Stimulated activated CD4-positive, alpha-beta T cell treated with anti-CD3 and anti-CD28 coated beads, Interleukin-15, amount 100 ng/mL, for 48 hours (primary cell): ENCODE data around the gene LDLRAD4.
"Not testable (repeated sequence)": the region's sequence is repeated elsewhere in the genome, so short reads cannot be mapped to it uniquely, and the experiment has no call there.

Source experiments
- DNase-seq, 2 donors: peaks; one replicate each; pipeline ENCODE4 v3.0.0-alpha.2; 2020; ENCODE audit warnings: low read depth in 2 of 2

Gene LDLRAD4

DNA sequence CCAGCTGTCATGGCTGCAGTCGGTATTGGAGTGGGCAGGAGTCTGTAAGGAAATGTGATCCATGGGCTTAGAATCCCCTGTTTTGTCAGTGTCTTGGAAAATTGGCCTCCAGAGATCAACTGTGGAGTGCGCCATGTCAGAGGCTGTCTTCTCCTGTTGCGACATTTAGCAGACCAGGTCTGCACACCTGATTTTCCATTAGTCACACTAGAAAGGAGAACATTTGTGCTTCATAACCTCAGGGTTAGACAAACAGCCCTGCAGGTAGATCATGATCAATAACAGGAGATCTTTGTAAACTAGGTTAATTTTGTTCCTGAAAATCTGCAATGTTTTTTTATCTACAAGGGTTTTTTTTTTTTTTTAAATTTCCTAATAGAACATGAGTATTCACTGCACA is 28.0 kb downstream of the LDLRAD4 start:
- DNase-seq, result no peak

DNA sequence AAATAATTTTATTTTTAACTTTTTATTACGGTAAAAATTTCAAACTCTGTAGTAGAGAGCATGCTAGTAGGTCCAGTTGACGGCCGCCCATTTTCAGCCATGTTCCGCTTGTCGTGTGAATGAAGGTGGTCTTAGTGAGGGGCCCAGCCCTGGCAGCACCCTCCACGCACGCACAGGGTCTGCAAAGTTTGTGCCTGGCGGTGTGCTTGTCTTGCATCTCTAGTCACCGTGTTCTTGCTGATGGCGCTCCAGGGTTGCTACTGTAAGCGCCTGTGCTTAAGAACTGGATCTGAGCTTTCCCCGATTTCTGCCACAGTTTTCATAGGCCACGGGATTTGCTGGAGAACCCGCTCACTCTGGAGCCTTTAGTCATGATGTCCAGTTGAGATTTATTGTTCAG is 28.9 kb downstream of the LDLRAD4 start:
- no peak for DNase-seq

DNA sequence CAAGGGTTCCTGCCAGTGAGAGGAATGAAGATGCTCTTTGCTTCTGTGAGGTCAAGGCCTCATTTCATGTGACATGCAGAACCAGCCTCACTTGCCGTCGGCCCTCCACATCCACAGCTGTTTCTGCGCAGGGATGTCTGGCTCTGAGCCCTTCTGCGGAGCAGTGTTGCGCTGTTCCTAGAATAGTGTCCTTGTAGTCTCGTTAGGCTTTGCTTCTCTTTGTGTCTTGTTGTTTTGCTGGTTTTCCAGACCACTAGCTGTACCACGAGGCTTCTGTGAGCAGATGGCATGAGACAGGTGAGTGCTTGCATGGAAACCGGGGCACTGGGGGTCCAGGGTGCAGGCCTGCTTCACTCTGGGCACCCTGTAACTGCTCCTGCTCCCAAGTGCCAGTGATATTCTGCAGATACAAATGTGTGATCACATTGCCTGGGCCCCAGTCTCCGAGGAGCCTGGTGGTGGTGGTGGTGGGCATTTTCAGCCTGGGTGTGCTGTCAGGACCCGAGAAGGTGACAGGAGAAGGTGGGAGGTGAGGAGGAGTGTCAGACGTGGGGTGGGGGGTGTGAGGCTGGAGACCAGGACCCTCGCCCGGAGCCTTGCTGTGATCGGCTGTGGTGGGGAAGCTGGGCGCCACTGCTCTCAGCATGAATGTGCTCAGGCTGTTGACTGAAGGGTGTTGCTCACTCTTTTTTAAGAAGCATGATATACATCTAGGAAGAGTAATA is 34.3 kb downstream of the LDLRAD4 start:
- DNase-seq, result no peak

DNA sequence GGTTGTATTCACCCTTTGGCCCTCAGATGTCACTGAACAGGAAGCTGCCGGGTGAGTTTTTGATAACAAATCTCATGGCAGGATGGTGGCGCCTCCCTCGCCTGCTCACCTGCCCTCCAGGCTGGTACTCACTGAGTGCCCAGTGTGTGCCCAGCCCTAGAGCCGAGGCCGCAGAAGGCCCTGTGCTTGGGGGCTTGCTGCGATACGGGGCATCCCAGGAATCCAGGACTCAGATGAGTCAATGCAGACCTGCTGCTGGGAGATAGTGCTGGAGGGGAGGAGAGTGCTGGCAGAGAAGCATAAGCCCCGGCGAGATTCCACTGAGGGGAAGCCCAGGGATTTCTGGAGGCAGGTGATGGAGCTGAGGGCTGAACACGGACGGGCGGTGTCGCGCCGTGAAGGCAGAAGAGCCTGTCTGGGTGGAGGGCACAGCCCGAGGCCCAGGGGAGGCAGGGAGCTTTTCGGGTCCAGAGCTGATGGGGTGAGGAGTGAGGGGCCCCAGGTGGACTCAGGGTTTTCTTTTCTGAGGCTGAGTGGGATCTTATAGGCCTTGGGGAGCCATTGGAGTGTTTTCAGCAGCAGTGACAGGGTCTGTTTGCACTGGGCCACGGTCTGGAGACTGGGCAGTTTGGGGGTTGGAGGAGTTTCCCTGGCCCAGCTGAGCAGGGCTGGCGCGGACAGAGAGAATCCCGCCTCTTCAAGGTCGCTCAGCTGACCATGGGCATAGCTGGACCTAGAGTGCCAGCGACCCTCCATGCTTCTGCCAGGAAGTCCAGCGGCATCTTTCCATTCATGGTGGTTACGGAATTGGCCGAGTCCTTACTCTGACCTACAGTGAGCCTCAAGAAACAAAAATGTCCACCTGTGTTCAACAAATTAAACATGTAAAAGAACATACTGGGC is 35.5 kb downstream of the LDLRAD4 start:
- DNase-seq, result no peak

DNA sequence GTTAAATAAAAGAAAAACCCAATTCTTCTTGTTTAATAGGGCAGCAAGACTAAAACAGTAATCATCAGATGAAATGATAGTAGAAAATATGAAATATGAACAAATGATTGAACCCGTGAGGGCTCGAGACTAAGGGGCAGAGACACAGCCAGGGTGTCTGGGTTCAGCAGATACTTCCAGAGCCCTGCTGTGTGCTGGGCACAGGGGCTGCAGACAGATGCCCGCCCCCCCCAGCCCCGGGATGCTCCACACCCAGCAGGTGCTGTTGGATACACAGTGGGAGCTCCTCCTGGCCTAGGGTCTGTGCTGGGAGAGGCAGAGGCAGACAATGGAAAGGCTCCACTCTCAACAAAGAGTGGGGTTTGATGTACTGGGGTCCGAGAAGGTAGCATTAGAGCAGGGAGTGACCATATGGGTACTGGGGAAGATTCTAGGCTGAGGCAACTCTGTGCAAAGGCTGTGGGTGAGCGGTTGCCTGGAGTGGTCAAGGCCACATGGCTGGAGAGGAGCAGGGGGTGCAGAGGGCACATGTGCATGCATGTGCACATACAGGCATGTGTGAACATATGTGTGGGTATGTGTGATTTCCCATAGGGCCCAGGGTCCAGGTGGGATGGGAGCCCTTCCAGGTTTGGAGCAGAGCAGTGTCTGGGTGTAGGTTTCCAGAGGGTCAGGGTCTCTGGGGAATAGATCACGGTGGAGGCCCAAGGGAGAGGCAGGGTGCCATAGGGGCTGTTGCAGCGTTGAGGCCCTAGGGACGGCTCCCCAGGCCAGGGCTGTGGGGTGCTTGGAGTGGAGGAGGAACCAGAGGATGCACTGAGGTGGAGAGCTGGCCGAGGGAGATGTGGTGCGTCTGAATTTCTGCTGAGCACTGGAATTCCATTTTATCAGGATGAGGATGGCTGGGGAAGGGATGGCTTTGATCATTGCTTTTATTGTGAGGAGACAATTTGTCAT is 36.7 kb downstream of the LDLRAD4 start:
- DNase-seq, result no peak

DNA sequence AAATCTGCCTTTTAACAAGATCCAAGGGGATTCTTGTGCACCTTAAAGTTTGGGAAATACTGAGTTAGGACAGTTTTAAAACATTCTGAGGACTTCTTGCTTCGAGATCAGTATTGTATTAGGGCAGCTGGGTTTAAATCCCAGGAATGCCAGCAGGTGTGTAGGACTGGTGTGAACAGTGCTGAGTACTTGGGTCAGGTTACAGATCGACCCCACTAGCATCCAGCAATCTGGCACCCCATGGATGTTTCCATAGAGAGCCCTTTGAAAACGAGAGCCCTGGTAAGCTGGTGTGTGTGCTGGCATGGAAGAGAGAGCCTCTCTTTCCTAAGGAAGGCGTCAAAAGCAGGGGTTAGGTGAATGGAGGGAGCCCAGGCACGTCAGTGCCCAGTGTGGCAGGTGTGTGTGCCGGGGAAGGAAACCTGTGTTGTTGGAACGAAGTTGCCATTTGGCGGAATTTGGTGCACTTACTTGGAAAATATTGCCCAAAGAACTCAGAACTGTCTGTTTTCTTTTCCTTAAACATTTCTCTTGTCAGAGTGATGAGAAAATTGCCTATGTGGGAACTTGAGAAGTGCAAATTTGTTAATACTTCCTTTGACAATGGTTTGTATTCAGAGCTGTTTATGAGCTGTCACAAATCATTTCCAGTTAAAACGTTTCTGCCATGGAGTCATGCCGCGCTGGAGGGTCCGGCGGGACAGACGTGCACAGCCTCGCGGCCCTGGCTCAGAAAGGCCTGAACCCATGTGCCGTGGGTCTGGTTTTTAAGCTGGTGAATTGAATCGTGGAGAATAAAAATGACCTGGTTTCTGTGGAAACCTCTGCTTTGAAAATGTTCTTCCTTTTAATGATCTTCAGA is 38.1 kb downstream of the LDLRAD4 start:
- no peak for DNase-seq

DNA sequence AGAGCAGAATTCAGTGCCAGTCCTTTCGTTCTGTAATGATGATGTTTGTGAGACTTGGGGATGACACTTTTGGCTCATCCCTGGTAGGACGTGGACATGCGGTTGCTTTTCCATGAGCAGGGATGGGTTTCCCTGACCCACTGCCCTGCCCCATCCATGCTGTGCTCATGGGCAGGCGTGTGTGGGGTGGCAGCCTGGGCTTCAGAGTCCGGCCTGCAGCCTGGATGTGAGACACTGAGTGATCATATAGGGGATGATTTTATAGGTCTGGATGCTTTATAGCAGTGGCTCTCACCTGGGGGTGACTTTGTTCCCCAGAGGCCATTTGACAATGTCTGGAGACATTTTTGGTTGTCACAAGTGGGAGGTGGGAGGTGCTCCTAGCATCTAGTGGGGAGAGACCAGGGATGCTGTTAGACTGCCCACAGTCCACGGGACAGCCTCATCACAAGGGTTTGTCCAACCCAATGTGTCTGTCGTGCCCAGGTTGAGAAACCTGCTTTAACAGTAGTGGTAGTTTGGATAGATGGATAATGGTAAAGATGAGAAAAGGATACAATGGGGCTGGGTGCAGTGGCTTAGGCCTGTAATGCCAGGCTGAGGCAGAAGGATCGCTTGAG is 38.9 kb downstream of the LDLRAD4 start:
- no peak for DNase-seq

DNA sequence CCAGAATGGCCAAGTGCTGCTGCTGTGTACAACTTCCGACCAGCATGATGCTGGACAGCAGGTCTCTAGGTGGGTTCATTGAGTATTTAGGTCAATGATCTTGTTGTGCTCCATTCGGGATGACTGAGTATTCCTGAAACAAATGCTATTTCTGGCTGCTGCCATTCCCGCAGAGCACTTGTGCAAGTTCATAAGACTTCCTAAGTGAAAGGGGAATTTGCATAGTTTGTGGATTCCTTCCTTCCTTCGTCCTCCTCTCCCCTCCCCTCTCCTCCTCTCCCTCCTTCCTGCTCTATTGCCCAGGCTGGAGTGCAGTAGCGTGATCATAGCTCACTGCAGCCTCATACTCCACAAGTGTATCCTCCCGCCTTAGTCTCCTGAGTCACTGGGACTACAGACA is 40.4 kb downstream of the LDLRAD4 start:
- DNase-seq, result no peak

DNA sequence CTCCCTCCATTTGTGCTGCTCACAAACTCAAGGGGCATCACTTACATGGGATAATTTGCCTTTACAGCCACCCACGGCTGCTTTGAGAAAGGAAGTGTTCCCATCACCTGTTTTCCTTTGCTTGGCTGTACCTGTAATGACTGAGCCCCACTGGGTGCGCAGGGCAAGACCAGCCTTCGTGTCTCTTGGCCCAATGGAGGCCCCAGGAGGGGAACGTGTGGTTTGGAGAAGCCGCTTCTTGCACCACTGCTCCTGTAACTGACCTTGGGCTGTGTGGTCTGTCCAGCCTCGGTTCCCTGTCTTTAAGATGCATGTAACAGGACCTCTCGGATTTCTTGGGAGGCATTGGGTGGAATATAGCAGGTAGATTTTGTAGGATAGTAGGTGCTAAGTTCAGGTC is 41.1 kb downstream of the LDLRAD4 start:
- no peak for DNase-seq

DNA sequence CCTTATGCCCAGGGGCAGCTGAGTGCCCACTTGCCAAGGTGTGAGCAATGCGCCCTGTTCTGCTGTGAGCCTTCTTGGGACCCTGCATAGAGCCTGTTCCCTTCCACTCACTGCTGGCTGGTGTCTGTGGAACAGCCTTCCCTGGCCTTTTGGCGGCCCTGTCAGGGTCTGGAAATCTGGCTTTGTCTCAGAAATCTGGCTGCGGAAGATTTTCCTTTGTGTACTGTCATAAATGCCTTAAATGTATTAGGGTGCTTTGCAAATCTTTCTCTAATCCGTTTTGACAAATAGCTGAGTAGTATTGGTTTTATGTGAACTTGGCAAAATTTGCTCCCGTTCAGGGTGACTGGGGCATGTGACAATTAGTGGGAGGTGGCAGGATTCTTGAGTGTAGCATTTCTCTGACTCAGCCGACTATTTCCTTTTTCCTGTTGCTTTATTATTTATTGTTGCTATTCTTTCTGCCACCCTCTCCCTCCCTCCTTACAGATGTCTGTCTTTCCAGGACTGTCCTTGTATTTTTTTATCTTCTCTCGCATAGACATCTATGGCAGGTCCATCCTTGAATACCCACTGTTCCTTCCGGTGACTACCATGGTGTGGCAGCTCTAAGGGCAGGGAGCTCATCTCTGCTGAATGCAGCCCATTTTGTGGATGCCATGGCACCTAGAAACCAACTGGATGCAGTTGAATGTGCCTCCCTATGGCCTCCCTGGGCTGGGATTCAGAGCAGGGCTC is 41.8 kb downstream of the LDLRAD4 start:
- DNase-seq, result no peak

DNA sequence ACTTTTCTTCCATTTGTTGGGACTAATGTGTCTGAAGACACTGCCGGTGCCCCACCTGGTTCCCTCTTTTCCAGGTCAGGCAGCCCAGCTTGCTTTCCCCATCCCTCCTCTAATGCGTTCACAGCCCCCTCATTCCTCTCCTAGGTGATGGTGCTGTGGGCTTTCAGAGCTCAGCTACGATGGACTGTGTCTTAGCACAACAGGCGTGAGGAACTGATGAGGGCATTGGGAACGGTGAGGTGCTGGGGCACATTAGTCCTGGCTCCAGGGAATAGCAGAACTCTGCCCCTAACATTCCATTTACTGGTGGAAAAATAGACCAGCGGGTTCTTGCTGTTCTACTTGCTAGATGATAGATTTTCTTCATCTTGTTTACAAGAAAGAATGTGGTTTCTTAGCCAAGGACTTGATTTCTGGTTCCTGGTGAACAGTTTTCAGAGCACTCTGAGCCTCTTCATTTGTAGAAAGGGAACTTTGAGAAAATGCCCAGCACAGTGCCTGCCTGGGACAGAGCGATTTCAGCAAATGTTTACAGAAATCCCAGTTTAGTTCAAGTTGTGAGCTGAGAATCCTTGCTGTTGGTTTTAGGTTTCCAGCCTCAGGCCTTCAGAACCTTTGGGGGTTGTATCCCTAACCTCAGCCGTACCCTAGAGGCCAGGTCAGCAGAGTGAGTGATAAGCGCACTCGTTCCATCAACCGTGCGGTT is 42.5 kb downstream of the LDLRAD4 start:
- DNase-seq, result no peak

DNA sequence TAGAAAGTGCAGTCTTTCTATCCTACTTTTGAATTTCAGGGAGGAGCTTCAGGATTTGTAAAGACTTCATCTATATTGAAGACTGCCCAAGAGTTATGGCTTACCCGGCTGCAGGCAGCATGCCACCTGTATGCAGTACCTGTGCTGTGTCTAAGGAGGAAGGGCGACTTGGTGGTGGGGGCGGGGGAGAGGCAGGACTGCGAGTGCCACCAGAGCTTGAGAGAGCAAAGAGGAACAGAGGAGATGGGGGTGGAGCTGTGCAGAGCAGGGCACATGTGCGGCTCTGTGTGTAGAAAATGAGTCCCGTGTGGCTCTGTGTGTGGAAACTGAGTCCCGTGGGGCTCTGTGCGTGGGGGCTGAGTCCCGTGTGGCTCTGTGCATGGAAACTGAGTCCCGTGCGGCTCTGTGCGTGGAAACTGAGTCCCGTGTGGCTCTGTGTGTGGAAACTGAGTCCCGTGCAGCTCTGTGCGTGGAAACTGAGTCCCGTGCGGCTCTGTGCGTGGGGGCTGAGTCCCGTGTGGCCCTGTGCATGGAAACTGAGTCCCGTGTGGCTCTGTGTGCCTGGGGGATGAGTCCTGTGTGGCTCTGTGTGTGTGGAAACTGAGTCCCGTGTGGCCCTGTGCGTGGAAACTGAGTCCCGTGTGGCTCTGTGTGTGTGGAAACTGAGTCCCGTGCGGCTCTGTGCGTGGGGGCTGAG is 43.2 kb downstream of the LDLRAD4 start:
- no peak for DNase-seq

DNA sequence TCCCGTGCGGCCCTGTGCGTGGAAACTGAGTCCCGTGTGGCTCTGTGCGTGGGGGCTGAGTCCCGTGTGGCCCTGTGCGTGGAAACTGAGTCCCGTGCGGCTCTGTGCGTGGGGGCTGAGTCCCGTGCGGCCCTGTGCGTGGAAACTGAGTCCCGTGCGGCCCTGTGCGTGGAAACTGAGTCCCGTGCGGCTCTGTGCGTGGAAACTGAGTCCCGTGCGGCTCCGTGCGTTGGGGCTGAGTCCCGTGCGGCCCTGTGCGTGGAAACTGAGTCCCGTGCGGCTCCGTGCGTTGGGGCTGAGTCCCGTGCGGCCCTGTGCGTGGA is 43.8 kb downstream of the LDLRAD4 start:
- not testable (repeated sequence) for DNase-seq

DNA sequence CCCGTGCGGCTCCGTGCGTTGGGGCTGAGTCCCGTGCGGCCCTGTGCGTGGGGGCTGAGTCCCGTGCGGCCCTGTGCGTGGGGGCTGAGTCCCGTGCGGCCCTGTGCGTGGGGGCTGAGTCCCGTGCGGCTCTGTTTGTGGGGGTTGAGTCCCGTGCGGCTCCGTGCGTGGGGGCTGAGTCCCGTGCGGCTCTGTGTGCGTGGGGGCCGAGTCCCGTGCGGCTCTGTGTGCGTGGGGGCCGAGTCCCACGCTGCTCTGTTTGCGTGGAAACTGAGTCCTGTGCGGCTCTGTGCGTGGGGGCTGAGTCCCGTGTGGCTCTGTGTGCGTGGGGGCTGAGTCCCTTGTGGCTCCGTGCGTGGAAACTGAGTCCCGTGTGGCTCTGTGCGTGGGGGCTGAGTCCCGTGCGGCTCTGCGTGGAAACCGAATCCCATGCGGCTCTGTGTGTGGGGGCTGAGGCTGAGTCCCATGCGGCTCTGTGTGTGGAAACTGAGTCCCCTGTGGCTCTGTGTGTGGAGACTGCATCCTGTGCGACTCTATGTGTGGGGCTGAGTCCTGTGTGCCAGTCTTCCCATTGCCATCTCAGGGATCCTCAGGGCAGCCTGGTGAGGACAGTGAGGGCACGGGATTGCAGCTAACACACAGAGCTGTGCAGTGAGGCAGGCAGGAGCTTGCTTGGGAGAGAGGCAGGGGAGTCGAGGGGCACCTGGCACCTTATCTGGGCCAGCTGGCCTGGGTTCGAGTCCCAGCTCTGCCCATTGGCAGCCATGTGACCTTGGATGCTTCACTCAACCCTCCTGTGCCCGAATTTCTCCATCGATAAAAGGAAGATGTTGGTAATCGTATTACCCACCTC is 44.5 kb downstream of the LDLRAD4 start:
- no peak for DNase-seq

DNA sequence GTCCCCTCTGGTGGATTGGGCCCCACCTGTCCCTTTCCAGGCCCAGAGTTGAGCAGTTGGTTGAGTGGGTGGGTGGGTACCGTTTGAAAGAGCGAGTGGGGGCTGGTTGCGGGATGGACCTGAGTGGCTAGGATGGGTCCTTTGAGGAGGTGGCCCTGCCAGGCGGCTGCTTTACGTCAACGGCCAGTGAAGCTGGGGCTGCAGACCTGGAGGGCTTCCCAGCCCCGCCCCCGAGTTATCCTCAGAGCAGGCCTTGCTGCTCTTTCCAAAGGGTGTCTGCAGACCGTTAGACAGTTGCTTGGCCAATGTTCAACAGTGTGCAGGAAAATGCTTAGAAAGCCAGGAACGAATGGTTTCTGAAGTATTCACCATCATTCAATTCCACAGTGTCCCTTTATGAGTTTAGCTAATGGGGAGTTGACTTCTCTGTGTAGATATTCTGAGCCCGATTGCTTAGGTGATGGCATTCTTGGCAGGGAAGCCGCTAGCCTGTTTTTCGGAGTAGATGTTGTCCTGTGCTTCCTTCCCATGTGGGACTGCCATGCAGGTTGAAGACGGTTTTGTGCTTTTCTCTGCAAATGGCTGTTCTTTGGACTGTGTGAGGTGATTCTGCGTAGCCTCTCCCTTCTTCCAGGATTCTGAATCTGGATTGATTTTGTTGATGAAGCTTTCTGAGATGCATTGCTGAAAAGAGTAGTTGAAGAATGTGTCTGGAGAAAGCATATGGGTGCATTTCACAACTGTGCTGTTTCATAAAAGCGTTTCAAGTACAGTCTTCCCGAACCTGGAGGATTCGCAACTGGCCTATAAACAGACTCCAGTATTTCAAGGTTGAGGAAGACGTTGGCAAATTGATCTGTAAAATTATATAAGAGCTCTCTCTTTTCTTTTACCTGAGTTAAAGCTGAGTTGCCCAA is 45.8 kb downstream of the LDLRAD4 start:
- DNase-seq, result no peak

DNA sequence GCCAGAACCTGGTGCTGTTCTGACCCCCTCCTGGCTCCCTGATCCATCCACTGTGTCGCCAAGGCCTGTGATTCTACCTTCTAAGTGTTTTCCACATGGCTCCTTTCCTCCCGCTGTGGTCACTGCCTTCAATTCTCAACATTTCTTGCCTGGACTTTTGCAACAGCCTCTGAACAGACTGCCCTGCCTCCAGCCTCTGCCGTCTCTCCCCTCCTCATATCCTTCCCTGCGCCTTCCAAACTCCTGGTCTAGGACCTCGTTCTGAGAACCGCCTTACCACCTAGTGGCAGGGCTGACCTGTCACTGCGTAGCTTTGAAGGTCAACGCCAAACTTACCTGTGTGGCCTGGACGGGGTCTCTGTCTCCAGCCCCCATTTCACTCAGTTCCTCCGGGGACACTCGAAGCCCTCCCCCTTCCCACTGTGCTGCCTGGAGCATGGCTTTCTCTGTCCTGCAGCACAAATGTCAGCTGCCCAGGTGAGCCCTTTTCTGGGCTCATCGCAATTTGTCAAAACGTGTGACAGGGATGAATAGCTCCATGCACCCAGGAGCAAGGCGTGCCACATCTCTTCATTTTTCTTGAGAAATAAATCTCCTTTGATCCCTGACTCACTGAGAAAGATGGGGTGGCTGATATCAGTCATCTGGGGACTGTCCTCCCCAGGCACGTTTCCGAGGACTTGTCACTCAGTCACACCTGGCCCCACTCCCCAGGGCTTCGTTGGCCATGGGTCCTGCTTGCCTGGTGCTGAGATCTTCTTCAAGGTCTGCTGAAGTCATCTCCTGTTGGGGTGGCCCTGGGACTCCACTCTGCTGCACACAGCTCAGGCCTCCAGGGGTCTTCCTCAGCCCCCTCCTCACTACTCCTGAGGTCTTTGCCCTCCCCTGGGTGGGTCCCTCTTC is 46.7 kb downstream of the LDLRAD4 start:
- peak; percentile 65 to 69 for DNase-seq
